IPS DF 4.7 (cell line): Measurements from ENCODE around the gene ZNF33A.
A peak's percentile ranks its signal among the peaks of the same experiment; 100 is the strongest.
"Not testable (repeated sequence)": the region's sequence is repeated elsewhere in the genome, so short reads cannot be mapped to it uniquely, and the experiment has no call there.

Experiments
- DNase-seq: peaks from one replicate; pipeline ENCODE4 v3.0.0-alpha.2; 2013; ENCODE audit warnings: low spot score; ENCODE audit errors: extremely low read depth

ZNF33A gene

DNA sequence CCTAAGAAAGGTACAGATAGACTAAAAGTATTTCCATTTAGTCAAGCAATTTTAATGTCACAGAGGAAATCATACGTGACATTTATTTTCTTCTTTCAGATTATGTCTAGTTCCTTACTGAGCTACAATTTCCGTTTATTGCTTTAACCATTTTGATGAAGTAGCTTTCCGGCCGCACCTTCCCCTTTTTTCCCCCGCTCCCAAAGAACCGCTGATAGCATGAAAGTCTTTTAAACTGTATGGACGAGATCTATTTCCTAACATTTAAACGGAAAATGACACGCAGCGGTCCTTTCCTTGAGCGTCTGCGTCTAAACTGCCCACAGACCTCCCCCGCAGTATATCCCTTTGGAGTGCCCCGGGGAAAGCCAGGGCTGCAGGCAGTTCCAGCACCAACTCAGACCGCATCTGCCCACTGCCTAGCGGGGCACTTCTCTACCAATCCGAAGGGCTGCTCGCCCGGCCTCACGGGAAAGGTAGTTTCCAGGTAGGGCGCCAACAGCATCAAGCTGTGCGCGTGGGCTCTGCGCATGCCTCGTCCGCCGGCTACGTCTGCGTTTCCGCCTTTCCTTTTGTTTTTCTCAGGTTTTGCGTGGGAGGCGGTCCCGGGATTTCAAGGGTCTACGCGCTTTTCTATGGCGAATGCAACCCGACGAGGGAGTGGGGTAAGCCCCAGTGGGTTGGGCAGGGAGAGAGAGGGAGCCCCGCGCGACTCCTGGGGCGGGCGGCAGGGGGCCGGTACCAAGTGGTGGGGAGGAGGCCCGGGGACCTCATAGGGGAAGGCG, at the start of gene ZNF33A:
Gene ZNF33A, plus strand, starts transcription at position 557 of the 785 bp plus-strand sequence. CDS start 1,667 bp downstream, outside the sequence.
- DNase-seq = peak; percentile 81

GRCh38 chr10:37965006-37965405, 45.5 kb upstream of the ZNF33A start:
- no peak for DNase-seq

GRCh38 chr10:37972396-37972795, 38.1 kb upstream of the ZNF33A start:
- no peak for DNase-seq

DNA sequence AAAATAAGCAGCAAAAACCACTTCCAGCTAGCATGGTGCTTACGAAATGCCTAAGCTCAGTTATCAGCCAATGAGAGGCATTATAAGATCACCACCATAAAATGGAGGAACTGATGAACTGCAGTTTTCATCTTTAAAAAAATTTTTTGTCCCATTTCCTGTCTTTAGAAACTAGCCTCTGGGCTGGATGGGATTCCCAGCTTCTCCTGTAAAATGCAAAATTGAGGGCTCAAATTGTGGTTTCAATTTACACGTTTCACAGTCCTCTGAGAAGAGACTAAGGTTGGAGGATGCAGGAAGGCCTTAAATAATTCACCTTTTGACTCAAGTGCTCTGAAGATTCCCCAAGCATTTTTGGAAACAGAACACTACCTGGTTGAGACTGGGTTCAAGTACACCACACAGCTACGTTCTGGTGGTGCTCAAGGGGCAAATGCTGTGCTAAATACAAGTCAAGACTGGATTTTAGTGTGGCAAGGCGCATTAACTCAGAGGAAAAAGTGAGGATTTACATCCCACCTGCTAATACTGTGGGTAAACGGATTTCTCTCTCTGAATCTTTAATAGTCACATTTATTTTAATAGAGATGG, 35.0 kb upstream of the ZNF33A start:
- DNase-seq = no peak

DNA sequence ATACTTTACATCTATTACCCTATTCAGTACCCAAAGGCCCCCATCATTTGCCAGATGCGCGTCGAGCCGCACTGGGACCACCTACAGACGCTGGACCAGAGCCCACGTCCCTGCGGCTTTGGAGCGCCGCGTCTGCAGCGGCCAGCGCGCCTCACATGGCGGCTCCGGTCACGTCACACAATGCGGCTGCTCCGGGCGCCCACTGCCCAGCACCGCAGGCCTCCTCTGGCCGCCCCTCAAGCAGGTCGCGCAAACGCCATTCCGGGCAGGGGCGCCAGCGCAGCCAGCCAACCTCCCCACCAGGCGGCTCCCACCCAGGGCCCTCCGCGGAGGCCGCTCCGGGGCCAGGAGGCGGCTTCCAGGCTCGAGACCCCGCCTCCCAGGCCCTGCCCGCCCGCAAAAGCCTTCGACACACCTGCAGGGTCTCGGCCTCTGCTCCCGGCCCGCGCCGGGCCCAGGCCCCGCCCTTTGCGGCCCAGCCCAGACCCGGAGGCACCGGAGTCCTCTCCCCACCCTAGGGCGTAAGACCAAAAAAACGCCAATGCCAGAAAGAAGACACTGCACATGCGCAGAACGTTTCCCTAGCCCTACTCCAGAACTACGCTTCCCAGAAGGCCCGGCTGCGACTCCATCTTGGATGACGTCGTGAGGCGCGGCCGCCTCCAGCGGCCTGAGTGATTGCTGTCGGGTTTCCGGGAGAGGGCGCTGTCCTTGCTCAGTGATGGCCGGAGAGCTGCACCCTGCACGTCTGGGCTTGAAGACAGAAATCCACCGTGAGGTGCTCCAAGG, 34.2 kb upstream of the ZNF33A start, which contains the start of gene ZNF25:
Gene ZNF25, minus strand, starts transcription at position 557 of the 789 bp plus-strand sequence. CDS start 4,925 bp downstream, outside the sequence.
- DNase-seq = peak; percentile 93

DNA sequence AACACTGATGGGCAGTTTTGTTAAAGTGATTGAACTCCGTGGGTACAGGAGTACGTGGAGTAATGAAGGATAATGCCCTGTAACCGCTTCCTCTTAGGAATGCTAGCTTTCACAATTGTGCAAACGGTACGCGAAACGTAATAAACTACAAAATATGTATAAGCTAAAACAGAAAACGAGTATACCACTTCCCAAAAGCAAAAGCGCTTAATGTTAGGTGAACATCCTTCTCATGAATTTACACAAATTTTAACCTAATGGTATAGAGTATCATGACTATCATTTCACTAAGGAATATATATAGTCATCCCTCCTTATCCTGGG, 33.6 kb upstream of the ZNF33A start:
- no peak for DNase-seq

DNA sequence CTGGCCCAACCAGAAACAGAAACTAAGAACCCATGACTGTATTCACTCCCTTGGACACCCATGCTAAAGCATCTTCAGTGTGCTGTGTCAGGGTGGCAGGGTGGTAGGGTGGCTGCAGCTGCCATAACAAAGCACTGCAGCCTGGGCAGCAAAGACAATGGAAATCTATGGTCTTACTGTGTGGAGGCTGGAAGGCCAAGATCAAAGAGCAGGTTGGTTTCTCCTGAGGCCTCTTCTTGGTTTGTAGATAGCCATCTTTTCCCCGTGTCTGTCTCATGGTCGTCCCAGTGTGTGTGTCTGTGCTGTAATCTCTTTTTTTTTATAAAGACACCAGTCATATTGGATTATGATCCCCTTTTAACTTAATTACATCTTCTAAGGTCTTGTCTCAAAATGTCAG, 18.8 kb upstream of the ZNF33A start:
- no peak for DNase-seq

GRCh38 chr10:37992083-37992482, 18.4 kb upstream of the ZNF33A start:
- no peak for DNase-seq

- not testable (repeated sequence) for DNase-seq
These were observed 11.6 kb upstream of the ZNF33A start for GRCh38 chr10:37998920-37999319.

DNA sequence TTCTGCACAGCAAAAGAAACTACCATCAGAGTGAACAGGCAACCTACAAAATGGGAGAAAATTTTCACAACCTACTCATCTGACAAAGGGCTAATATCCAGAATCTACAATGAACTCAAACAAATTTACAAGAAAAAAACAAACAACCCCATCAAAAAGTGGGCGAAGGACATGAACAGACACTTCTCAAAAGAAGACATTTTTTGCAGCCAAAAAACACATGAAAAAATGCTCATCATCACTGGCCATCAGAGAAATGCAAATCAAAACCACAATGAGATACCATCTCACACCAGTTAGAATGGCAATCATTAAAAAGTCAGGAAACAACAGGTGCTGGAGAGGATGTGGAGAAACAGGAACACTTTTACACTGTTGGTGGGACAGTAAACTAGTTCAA, 10.0 kb upstream of the ZNF33A start:
- not testable (repeated sequence) for DNase-seq

GRCh38 chr10:38003026-38003425, 7.4 kb upstream of the ZNF33A start:
- no peak for DNase-seq

GRCh38 chr10:38003588-38003987, 6.9 kb upstream of the ZNF33A start:
- DNase-seq = no peak

DNA sequence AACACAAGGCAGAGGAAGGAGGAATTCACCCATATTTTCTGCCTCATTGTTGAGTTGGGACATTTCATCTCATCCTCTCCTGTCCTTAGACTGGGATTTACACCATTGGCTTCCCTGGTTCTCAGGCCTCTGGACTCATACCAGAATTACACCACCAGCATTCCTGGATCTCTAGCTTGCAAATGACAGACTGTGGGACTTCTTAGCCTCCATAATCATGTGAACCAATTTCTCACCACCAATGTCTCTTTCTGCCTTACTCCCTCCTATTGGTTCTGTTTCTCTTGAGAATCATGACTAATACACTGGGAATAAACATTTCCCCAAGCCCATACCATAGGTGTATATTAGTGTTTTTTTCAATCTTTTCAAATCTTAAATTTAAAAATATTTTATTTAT, 2.9 kb upstream of the ZNF33A start:
- no peak for DNase-seq

DNA sequence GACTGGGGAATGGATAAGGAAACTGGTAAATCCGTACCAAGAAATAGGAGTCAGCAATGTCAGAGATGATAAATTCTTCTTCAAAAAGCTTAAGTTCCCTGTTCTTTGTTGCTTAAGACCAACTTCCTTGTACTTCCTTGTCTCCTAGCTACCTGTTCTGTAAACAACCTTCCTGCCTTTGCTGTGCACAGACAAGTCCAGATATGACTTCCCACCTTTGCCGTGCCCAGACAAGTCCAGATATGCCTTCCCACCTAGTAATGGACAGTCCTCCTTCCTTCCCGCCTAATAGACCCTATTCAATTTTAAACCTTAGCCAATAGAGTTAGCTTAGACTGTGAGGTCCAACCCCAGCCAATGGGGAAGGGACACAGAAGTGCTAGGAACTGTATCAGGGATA, 2.5 kb upstream of the ZNF33A start:
- no peak for DNase-seq

DNA sequence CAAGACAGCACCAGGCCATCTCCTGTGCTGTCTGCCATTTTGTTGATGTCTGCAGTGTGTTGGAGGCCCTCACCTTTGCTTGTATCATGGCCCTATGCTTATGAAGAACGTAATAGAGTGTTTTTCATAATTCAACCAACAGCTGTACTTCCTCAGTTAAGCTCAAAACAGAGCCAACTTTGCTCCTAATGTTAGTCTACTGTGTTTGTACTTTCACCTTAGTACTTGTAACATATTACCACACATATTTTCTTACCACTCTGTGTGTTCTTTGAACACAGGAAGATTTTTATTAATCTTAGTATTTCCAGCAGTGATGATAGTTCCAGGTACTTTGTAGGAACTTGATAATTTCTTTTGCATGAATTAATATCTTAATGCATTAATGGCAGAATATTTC, 5.9 kb downstream of the ZNF33A start:
- no peak for DNase-seq

GRCh38 chr10:38019124-38019523, 8.6 kb downstream of the ZNF33A start:
- not testable (repeated sequence) for DNase-seq

DNA sequence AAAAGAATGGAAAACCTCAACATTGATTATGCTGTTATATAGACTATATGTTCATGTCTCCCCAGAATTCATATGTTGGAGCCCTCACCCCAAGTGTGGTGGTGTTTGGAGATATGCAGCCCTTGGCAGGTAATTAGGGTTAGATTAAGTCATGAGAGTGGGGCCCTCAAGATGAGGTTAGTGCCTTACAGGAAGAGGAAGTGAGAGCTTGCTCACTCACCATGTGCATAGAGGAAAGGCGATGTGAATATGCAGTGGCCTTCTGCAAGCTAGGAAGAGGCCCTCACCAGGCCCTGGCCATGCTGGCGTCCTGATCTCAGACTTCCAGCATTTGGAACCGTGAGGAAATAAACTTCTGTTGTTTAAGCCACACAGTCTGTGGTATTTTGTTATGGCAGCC, 14.8 kb downstream of the ZNF33A start:
- DNase-seq = no peak

DNA sequence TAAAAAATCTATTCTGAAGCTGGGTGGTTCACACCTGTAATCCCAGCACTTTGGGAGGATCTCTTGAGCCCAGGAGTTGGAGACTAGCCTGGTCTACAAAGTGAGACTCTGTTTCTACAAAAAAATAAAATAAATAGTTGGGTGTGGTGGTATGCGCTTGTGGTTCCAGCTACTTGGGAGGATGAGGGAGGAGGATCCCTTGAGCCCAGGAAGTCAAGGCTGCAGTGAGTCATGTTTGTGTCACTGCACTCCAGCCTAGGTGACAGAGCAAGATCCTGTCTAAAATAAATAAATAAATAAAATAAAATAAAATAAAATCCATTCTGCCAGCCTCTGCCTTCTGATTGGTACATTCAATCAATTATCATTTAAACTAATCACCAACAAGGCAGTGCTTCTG, 17.5 kb downstream of the ZNF33A start:
- DNase-seq = no peak

GRCh38 chr10:38032886-38033285, 22.4 kb downstream of the ZNF33A start:
- no peak for DNase-seq

DNA sequence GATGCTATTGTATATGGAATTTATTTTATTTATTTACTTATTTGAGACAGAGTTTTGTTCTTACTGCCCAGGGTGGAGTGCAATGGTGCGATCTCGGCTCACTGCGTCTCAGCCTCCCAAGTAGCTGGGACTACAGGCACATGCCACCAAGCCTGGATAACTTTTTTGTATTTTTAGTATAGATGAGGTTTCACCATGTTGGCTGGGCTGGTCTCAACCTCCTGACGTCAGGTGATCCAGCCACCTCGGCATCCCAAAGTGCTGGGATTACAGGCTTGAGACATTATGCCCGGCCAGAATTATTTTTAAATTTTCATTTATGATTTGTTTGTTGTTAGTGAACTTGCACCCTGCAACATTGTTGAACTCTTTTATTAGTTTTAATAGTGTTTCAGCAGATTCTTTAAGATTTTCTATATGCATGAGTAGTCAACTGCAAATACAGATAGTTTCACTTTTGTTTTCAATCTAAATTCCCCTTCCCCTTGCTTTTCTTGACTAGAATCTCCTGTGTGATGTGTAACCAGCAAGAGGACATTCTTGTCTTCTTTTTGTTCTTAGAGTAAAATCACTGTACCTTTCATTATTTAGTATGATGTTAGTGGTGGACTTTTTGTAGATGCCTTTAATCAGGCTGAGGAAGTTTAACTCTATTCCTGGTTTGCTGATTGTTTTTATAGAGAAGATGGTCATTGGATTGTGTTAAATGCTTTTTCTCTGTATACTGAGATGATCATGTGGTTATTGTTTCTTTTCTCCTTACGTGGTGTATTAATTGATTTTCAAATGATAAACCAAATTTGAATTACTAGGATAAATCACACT, 27.8 kb downstream of the ZNF33A start:
- no peak for DNase-seq

DNA sequence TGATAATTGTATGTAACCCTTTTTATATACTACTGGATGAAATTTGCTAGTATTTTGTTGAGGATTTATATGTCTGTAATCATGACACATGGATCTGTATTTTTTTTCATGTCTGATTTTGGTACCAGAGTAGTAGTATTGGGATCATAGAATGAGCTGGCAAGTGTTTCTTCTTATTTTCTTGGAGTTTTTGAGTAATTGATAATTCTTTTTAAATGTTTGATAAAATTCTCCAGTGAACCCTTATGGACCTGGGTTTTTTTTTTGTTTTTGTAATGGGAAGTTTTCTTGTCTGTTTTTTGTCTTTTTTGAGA, 28.4 kb downstream of the ZNF33A start:
- no peak for DNase-seq

- no peak for DNase-seq
These were observed 33.0 kb downstream of the ZNF33A start for GRCh38 chr10:38043516-38043915.
